ENCODE data around the gene IFI27. TPM values are rescaled to one million over a fixed set of nuclear protein-coding genes. Genes with fewer than 3 reads are reported as not detected.

IFI27 gene
- total and polyA plus RNA-seq, 12 donors, result 15.9 to 1,446 (median 373) TPM

- Histone ChIP-seq H3K9me3 (replicated peaks in 1 of 3) (no peaks in the 10 kb centered on the region), H3K36me3 (replicated peaks in 1 of 2) (peaks cover 0 to 6% of the 10 kb centered on the region in 2 donors), H3K4me1 (replicated peaks in 1 of 2) (peaks cover 0 to 5% of the 10 kb centered on the region in 2 donors), H3K4me3 (no peak overlapping the region), H3K27me3 (no peaks in the 10 kb centered on the region), H3K27ac (no peak overlapping the region)
- TF ChIP-seq, protein P1, sequence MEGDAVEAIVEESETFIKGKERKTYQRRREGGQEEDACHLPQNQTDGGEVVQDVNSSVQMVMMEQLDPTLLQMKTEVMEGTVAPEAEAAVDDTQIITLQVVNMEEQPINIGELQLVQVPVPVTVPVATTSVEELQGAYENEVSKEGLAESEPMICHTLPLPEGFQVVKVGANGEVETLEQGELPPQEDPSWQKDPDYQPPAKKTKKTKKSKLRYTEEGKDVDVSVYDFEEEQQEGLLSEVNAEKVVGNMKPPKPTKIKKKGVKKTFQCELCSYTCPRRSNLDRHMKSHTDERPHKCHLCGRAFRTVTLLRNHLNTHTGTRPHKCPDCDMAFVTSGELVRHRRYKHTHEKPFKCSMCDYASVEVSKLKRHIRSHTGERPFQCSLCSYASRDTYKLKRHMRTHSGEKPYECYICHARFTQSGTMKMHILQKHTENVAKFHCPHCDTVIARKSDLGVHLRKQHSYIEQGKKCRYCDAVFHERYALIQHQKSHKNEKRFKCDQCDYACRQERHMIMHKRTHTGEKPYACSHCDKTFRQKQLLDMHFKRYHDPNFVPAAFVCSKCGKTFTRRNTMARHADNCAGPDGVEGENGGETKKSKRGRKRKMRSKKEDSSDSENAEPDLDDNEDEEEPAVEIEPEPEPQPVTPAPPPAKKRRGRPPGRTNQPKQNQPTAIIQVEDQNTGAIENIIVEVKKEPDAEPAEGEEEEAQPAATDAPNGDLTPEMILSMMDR (IDR thresholded peaks at IDR 0.05), result no peak
- TF ChIP-seq POLR2A (IDR thresholded peaks at IDR 0.05), result no peak
- DNase-seq, result peak in 2 of 7 donors; percentile 2 to 9
- WGBS, 4 donors, result 92 to 100% (median 95%) methylated on average over 1 of the region's 1 CpG
- intact Hi-C loops (cut with DNase I), result loop anchor here in 1 of 2 donors (10.0 kb wide), 1 partner anchor 49 kb away; no protein-coding TSS in a partner anchor
Measured at GRCh38 chr14:94123868-94124267, 13.3 kb downstream of the IFI27 start.

DNA sequence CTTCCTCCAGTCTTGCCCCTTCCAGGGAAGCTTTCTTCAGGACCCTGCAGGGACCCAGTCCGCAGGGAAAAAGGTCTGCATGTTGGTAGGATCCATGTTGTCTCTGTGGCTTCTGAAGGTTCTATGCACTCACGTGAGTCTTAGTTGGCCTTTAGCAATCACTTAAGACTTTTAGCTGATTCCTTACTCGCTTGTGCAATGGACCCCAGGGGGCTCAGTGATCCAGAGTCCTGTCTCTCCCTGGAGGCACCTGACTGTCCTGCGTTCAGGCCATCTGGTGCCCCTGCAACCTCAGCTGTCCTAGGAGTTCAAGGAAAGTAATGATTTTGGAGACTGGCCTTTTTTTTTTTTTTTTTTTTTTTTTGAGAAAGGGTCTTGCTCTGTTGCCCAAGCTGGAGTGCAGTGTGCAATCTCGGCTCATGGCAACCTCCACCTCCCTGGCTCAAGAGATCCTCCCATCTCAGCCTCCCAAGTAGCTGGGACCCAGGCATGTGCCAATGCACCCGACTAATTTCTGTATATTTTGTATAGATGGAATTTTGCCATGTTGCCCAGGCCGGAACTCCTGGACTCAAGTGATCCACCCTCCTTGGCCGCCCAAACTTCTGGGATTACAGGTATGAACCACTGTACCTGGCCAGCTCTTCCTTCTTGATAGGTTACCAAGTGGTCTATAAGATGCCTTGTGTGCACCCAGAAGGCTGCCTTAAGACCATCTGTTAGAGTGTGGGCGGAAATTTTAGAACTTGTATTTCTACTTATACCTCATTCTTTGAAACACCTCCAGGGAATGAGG lies 14.2 kb downstream of the IFI27 start:
- H3K27me3 ChIP-seq, result no peaks in the 10 kb centered on the region
- DNase-seq, result peak in 3 of 7 donors; percentile 7 to 41 (median 13)
- no peak overlapping the region for H3K4me3 ChIP-seq
- TF ChIP-seq, protein P1 (IDR thresholded peaks at IDR 0.05), result no peak
- TF ChIP-seq POLR2A (IDR thresholded peaks at IDR 0.05), result no peak
- peaks cover 0 to 6% of the 10 kb centered on the region in 2 donors for H3K36me3 ChIP-seq (replicated peaks in 1 of 2)
- intact Hi-C loops (cut with DNase I), result loop anchor here in 1 of 2 donors (10.0 kb wide), 1 partner anchor 50 kb away; no protein-coding TSS in a partner anchor
- no peak overlapping the region for H3K27ac ChIP-seq
- peaks cover 0 to 7% of the 10 kb centered on the region in 2 donors for H3K4me1 ChIP-seq (replicated peaks in 1 of 2)
- no peaks in the 10 kb centered on the region for H3K9me3 ChIP-seq (replicated peaks in 1 of 3)
- WGBS, 4 donors, result 80 to 96% (median 89%) methylated on average over 7 to 9 of the region's 9 CpGs

GRCh38 chr14:94125659-94126418 lies 15.3 kb downstream of the IFI27 start:
- peak in 2 of 7 donors; percentile 8 to 21 for DNase-seq
- Histone ChIP-seq H3K27me3 (no peaks in the 10 kb centered on the region), H3K9me3 (replicated peaks in 1 of 3) (no peaks in the 10 kb centered on the region), H3K4me3 (no peak overlapping the region), H3K4me1 (replicated peaks in 1 of 2) (peaks cover 4 to 11% of the 10 kb centered on the region in 2 donors), H3K27ac (no peak overlapping the region), H3K36me3 (replicated peaks in 1 of 2) (peaks cover 0 to 6% of the 10 kb centered on the region in 2 donors)
- intact Hi-C loops (cut with DNase I), result loop anchor here in 1 of 2 donors (10.0 kb wide), 1 partner anchor 51 kb away; no protein-coding TSS in a partner anchor
- 89 to 97% (median 92%) methylated on average over 6 of the region's 6 CpGs for WGBS, 4 donors
- TF ChIP-seq POLR2A (IDR thresholded peaks at IDR 0.05), result no peak
- TF ChIP-seq, protein P1 (IDR thresholded peaks at IDR 0.05), result no peak

GRCh38 chr14:94126419-94126677 lies 15.8 kb downstream of the IFI27 start:
- H3K4me3 ChIP-seq, result no peak overlapping the region
- TF ChIP-seq, protein P1 (IDR thresholded peaks at IDR 0.05), result no peak
- no peak for TF ChIP-seq POLR2A (IDR thresholded peaks at IDR 0.05)
- peaks cover 0 to 6% of the 10 kb centered on the region in 2 donors for H3K36me3 ChIP-seq (replicated peaks in 1 of 2)
- DNase-seq, result peak in 1 of 7 donors; percentile 23
- no peak overlapping the region for H3K27ac ChIP-seq
- H3K4me1 ChIP-seq (replicated peaks in 1 of 2), result peaks cover 4 to 11% of the 10 kb centered on the region in 2 donors
- no peaks in the 10 kb centered on the region for H3K27me3 ChIP-seq
- no peaks in the 10 kb centered on the region for H3K9me3 ChIP-seq (replicated peaks in 1 of 3)
- intact Hi-C loops (cut with DNase I), result loop anchor here in 1 of 2 donors (10.0 kb wide), 1 partner anchor 52 kb away; no protein-coding TSS in a partner anchor
- 73 to 80% (median 77%) methylated on average over 1 of the region's 1 CpG for WGBS, 4 donors

Measured in adrenal gland (tissue), 12 donors.